Stimulated activated CD4-positive, alpha-beta T cell treated with anti-CD3 and anti-CD28 coated beads, Interleukin-15, amount 100 ng/mL, for 48 hours (primary cell): ENCODE data around the gene EZR.

Experiments
- DNase-seq, 2 donors: peaks; one replicate each; pipeline ENCODE4 v3.0.0-alpha.2; 2020; ENCODE audit warnings: low read depth in 2 of 2

EZR gene

GRCh38 chr6:158817728-158818580, 1.2 kb downstream of the EZR start:
- peak; percentile 63 to 81 for DNase-seq

- no peak for DNase-seq
Observed at GRCh38 chr6:158816803-158817727, 2.1 kb downstream of the EZR start.

- DNase-seq, result peak in 1 of 2 donors; percentile 18
Observed at GRCh38 chr6:158816329-158816728, 2.8 kb downstream of the EZR start.

GRCh38 chr6:158815907-158816306, 3.3 kb downstream of the EZR start:
- no peak for DNase-seq

GRCh38 chr6:158815379-158815724, 3.8 kb downstream of the EZR start:
- no peak for DNase-seq

- no peak for DNase-seq
Observed at GRCh38 chr6:158813032-158813431, 6.1 kb downstream of the EZR start.

- DNase-seq, result no peak
Observed at GRCh38 chr6:158812611-158813010, 6.6 kb downstream of the EZR start.

- DNase-seq, result no peak
Observed at GRCh38 chr6:158810155-158811095, 8.7 kb downstream of the EZR start.

GRCh38 chr6:158808941-158809678, 10.1 kb downstream of the EZR start:
- DNase-seq, result no peak

- no peak for DNase-seq
Observed at GRCh38 chr6:158808442-158808833, 10.7 kb downstream of the EZR start.

- DNase-seq, result no peak
Observed at GRCh38 chr6:158807515-158808441, 11.4 kb downstream of the EZR start.

- DNase-seq, result no peak
Observed at GRCh38 chr6:158805698-158806377, 13.3 kb downstream of the EZR start.

GRCh38 chr6:158804207-158804606, 15.0 kb downstream of the EZR start:
- DNase-seq, result no peak

- DNase-seq, result no peak
Observed at GRCh38 chr6:158803733-158804143, 15.4 kb downstream of the EZR start.

GRCh38 chr6:158801655-158802294, 17.4 kb downstream of the EZR start:
- DNase-seq, result no peak

GRCh38 chr6:158799051-158799792, 19.9 kb downstream of the EZR start:
- DNase-seq, result no peak

GRCh38 chr6:158798311-158798710, 20.9 kb downstream of the EZR start:
- no peak for DNase-seq
